Left lobe of liver (tissue), 2 donors: ENCODE data around the gene EPSTI1. TPM values are rescaled to one million over a fixed set of nuclear protein-coding genes. Genes with fewer than 3 reads are reported as not detected.
"Not testable (repeated sequence)": the region's sequence is repeated elsewhere in the genome, so short reads cannot be mapped to it uniquely, and the experiment has no call there.

Source experiments
- ATAC-seq: fragments of 200-7000 bp; cut with Tn5 transposase; one replicate; pipeline ENCODE4 v1.9.1; 2020; ENCODE audit warnings: mild to moderate bottlenecking, moderate library complexity
- DNase-seq: peaks from one replicate; pipeline ENCODE4 v3.0.0-alpha.2; 2020; ENCODE audit warnings: low spot score
- total RNA-seq: library from RNA; stranded (reverse); gene quantifications from one replicate; pipeline ENCODE4 v1.2.1, GENCODE V29; 2021
- donor health status: DM: no; HTN: no; CAD: no; lungs with moderate emphysema.
- donor health status: DM: no; HTN: yes; CAD: no.

The EPSTI1 gene, protein sequence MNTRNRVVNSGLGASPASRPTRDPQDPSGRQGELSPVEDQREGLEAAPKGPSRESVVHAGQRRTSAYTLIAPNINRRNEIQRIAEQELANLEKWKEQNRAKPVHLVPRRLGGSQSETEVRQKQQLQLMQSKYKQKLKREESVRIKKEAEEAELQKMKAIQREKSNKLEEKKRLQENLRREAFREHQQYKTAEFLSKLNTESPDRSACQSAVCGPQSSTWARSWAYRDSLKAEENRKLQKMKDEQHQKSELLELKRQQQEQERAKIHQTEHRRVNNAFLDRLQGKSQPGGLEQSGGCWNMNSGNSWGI
- 2.1 TPM for total RNA-seq

DNA sequence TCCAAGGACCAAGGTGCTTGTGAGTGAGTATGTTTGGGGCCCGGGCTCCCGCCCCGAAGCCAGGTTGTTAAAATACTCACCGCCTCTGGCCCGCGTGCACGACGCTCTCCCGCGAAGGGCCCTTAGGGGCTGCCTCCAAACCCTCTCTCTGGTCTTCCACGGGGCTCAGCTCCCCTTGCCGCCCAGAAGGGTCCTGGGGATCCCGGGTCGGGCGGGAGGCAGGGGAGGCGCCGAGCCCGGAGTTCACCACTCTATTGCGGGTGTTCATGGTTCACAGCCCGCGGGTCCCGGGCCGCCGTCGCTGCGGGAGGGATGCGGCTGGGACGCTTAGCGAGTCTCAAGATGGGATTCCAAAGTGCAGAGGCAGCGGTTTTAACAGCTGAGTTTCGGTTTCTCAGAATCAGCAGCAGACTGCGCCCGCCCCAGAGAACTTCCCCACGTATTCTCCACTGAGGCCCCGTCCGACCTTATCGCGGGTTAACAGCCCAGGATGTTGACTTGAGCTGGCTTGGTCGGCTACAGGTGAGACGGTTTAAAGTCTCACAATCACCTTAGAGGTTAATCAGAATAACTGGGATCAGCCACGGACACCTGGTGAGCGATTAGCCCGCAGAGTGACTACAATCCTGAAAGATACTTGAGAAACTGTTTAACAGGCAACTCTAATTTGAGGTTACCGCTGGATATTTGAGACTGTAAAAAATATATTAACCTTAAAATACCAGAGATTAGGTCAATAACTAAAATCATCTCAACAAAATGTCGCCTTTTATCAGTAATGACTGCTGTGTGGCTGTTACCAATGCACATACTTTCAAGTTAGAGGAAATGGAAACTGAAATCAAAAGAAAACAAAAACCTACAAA lies at the start of gene EPSTI1:
TSS of gene EPSTI1 (minus strand) at position 344 of the 866 bp plus-strand sequence. CDS start at position 268, 76 bp downstream.
- DNase-seq (peak; percentile 65), ATAC-seq (peak; percentile 94)

DNA sequence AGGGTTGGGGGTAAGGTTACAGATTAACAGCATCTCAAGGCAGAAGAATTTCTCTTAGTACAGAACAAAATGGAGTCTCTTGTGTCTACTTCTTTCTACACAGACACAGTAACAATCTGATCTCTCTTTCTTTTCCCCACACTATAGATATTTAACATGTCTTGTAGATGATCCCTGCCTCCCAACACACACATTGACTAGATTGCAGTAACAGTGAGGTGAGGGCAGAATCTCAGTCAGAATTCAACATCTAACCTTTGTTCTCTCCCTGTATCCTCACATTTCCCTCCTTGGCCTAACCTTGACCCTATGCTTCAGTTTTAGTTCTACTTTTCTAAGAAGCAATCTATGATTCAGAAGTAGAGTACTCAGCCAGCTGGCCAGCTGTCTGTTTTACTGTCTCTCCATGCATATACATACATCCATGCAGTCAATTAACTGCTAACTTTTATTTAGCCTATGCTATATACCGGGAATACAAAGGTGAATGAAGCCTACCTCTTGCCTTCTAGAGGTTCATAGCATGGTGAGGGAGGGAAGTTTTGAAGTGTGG lies 49.4 kb upstream of the EPSTI1 start:
- DNase-seq (no peak), ATAC-seq (no peak)

DNA sequence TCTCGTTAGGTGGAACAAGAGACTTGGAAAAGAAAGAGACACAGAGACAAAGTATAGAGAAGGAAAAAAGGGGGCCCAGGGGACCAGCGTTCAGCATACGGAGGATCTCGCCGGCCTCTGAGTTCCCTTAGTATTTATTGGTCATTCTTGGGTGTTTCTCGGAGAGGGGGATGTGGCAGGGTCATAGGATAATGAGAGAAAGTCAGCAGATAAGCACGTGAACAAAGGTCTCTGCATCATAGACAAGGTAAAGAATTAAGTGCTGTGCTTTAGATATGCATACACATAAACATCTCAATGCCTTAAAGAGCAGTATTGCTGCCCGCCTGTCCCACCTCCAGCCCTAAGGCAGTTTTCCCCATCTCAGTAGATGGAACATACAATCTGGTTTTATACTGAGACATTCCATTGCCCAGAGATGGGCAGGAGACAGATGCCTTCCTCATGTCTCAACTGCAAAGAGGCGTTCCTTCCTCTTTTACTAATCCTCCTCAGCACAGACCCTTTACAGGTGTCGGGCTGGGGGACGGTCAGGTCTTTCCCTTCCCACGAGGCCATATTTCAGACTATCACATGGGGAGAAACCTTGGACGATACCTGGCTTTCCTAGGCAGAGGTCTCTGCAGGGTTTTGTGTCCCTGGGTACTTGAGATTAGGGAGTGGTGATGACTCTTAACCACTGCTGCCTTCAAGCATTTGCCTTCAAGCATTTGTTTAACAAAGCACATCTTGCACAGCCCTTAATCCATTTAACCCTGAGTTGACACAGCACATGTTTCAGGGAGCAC lies 48.7 kb upstream of the EPSTI1 start:
- ATAC-seq, DNase-seq: not testable (repeated sequence)

DNA sequence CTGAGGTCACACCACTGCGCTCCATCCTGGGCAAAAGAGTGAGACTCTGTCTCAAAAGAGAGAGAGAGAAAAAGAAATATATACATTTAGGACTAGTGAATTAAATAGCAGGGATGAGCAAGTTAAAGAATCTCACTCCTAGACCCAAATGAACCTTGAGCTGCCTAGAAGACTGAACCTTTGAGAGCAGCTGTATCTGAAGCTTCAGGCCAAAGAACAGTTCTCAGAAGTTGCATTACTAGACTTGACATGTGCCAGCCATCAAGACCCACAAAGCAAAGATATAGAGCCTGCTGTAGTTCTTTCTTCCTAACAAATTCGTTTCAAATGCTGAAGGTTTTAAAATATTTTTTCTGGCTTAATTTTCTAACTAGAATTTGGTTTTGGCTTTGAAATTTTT lies 47.9 kb upstream of the EPSTI1 start:
- DNase-seq, result no peak

DNA sequence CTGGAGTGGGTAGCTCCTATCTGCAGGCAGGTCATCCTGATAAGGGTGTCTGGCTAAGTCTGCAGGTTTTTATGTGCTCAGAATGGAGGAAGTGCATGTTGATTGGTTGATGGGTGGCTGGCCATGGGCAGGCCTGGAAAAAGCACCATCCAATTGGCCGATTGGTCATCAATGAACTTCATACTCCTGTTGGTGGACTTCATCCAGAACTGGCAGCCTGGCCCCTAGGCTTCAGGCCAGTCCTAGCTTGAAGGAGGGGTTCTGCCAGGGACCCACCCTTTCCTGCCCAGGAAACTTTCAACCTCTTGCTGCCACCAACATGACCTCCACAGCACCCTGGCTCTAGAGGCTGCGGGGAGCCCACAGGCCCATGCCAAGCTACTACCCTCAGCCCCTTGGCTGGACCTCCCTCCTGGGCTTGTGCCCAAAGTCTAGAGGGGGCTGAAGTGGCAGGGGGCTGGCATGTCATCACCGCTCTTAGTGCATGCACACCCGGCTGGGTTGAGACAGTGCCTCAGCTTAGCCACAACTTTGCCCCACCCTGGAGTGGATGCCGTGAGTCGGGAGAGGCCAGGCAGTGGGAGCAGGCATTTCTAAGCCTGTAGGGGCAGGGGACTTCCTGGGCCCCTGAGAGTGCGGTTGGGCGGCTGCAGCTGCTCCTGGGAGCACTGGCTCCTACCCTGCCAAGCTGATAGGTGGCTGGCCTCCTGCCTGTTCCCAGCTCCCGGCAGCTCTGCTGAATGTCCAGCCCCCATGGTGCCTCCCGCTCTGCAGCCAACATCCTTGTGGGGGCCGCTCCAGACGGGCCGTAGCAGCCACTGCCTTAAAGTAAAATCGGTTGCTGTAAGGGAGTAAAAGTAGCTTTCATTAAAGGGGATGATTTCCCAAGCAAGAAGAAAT lies 44.6 kb upstream of the EPSTI1 start:
- DNase-seq, result no peak
- ATAC-seq, result peak; percentile 23

More for the DNA sequence above, 47.9 kb upstream of the EPSTI1 start:
- no peak for ATAC-seq

DNA sequence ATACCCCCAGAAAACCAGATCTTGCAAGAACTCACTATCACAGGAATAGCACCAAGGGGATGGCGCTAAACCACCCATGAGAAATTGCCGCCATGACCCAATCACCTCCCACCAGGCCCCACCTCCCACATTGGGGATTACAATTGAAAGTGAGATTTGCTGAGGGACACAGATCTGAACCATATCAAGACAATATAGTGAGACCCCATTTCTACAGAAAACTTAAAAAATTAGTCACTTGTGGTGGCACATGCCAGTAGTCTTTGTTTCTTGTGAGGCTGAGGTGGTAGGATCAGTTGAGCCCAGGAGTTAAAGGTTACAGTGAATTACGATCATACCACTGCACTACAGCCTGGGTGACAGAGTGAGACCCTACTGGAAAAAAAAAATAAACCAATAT lies 41.0 kb upstream of the EPSTI1 start:
- DNase-seq (no peak), ATAC-seq (no peak)

DNA sequence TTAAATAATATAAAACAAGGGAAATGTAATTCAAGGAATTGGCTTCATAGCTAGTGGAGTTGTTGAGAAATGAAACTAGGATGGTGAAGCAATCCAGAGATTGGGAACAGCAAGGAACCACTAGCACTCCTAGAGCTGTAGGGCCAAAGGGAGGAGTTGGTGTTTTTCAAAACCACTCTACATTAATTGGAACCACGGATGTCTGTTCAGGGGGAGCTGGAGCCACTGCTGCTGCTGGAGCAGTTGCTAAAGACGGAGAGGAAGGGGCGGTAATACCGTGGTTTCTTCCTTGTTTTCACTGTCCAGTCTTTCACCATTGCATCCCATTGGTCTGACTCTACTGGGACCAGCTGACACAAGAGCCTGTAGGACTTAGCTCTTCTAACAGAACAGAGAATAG lies 39.8 kb upstream of the EPSTI1 start:
- no peak for ATAC-seq
- DNase-seq, result no peak

DNA sequence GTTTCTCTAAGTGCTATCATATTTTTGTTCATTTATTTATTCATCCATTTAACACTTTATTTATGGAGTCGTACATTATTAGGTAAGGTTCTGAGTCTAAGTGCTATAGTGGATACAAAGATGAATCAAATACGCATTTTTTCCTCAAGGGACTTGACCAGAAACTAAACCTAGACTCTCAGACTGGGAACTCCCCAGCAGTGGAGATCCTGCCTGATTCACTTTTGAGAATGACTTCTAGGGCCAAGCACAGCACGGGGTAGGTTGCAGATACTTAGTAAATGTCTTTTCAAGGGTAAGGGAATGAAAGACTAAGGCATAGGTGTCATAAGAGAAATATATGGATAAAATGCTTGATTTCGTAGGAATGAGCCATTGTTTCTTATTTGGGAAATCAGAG lies 38.5 kb upstream of the EPSTI1 start:
- ATAC-seq, result no peak
- DNase-seq, result no peak

DNA sequence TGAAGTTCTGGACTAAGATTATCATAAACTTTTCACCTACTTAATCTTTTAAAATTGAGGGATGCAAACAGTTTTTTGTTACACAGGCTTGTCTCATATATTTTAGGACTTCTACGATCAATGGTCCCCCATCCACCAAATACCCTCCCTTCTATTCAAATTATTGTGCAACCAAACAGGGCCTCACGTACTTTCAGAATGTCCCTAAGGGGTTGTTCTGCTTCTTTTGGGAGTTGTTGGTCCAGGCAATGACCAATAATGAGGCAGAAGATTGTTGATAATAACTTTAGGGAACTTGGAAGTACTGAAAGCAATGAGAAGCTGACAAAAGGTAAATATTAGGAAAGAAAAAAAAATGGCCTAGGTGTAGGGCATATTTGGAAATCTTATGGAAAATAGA lies 34.2 kb upstream of the EPSTI1 start:
- no peak for DNase-seq
- no peak for ATAC-seq

DNA sequence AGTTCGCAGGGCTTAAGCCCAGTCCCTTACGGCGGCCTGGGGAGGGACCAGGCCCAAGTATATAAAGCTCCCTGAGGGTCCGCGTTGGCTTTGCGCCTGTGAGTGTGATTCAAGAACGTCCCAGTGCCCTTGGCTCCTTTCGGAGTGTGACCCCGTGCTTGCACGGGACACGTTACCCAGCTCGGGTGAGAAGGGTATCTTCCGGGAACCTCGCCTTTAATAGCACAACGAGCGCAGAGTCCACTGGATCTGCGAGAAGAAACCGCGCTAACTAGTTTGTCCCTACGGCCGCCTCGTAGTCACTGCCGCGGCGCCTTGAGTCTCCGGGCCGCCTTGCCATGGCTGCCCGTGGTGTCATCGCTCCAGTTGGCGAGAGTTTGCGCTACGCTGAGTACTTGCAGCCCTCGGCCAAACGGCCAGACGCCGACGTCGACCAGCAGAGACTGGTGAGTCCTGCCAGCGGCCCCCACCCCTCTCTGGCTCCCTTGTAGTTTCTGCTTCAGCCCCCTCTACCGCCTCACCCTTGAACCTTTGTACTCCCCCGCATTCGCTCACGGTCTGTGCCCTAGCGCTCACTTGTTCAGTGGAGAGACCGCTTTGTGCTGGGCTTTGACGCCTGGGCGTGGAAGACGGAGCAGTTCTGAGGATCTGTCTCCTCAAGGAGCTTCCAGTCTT lies 31.4 kb upstream of the EPSTI1 start, which contains the start of gene DNAJC15:
TSS of gene DNAJC15 (plus strand) at position 298 of the 675 bp plus-strand sequence. CDS start at position 339, 41 bp downstream.
- peak; percentile 94 for ATAC-seq
- DNase-seq, result peak; percentile 83

DNA sequence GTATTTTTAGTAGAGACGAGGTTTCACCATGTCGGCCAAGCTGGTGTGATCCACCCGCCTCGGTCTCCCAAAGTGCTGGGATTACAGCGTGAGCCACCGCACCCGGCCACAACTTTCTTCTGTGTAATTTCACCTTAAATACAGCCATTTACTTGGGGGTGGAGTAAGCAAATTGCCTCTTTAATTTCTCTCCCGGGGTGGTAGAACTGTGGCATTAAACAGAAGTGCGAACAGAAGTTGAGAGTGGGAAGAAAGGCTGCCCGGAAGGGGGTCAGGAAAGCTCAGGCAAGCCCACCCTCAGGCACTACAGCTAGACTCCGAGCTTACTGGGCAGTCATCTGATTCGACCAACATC lies 30.9 kb upstream of the EPSTI1 start:
- DNase-seq, result no peak
- no peak for ATAC-seq

DNA sequence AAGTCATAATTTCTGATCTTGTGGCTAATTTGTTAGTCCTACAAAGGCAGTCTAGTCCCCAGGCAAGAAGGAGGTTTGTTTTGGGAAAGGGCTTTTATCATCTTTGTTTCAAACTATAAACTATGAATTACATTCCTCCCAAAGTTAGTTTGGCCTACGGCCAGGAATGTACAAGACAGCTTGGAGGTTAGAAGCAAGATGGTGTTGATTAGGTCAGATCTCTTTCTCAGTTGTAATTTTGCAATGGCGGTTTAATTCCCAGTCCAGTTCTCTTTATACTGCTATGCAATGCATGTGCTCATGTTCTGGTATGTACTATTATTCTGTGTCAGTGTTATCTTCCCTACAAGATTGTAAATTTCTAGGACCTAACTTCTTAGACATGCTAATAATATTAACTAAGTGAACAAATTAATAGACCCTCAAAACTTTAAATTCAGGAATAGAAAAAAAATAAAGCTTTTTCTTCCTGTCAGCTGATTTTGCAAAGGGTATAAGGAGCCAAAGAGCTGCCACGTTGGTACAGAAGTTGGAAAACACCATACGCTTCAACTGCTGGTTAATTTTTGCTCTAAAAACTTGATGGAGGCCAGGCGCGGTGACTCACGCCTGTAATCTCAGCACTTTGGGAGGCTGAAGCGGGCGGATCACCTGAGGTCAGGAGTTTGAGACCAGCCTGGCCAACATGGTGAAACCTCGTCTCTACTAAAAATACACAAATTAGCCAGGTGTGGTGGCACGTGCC lies 30.1 kb upstream of the EPSTI1 start:
- DNase-seq, result no peak
- no peak for ATAC-seq

DNA sequence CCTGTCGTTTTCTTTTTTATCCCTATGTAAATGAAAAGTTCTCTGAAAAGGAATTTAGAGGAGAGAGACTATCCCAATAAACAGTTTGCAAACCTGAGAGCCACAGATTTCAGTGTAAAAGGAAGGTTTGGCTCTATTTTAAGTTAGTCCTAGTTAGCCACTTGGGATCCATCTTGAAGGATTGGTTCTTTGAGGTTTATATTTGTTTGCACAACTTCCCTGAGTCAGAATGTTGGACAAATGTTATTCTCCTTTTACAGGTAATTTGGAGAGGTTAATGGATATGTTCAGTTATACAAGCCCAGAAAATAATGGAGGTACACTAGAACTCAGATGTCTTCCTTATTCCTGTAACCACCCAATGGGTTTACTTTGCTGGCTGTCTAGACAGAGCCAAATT lies 28.8 kb upstream of the EPSTI1 start:
- ATAC-seq (no peak), DNase-seq (no peak)

DNA sequence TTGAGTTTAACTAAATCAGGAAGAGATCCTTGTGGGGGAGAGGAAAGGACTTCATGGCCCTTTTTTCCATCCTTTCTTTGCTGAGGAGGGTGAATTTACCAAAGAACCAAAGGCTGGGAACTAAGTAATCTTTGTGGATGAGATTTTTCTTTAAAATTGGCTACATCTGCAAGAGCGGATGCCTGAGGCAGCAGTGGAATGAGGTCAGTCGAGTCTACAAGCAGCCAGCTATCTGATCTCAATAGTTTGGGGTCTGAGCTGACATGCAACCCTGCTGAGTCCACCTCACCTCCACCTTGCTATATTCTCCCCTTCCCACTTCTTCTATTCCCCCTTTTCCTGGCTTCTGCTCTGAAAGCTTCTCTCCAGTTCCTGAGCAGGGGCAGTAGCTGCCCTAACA lies 27.8 kb upstream of the EPSTI1 start:
- DNase-seq, result no peak
- no peak for ATAC-seq

DNA sequence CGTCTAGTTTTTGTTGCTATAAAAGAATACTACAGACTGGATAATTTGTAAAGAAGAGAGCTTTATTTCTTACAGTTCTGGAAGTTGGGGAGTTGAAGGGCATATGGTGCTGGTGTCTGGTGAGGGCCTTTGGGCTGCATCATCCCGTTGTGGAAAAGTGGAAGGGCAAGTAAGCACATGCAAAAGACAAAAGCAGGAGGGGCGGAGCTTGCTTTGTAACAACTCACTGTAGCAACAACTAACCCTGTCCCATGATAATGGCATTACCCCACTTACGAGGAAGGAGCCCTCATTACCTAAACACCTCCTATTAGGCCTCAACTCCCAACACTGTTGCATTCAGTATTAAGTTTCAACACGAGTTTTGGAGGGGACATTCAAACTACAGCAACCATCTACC lies 24.2 kb upstream of the EPSTI1 start:
- DNase-seq (no peak), ATAC-seq (no peak)

DNA sequence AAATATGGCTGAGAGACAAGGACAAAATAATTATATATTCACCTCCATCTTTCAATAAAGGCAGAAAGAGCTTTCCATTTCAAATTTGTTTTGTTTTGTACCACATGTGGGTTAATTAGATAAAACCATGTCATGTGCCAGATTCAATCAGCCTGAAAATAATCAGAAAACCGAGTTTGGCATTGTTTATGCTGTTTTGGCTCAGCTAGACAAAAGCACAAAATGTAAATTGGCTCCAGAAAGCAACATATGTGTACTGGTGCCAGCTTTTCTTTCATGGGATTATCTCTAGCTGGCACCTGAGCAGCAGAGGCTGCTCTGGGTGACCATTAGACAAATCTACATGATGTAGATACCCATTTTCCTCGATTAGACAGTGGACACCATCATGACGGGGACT lies 22.1 kb upstream of the EPSTI1 start:
- ATAC-seq (no peak), DNase-seq (no peak)

DNA sequence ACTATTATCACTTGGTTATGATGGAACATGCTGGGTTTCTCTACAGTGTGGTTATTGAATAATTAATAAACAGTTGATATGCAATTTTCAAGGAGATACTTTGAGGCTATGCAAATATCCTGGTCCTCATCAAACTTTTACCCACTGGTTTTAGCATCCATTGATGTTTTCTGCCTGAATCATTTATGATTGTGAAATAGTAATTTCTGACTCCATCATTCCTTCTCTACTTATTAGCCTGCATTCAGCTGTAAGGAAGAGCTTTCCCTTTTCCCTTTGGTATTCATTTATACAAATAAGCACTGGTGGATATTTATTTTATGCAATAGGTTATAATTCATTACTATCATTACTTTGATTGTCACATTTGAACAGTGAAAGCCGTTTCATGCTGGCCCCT lies 17.5 kb upstream of the EPSTI1 start:
- DNase-seq (no peak), ATAC-seq (no peak)

DNA sequence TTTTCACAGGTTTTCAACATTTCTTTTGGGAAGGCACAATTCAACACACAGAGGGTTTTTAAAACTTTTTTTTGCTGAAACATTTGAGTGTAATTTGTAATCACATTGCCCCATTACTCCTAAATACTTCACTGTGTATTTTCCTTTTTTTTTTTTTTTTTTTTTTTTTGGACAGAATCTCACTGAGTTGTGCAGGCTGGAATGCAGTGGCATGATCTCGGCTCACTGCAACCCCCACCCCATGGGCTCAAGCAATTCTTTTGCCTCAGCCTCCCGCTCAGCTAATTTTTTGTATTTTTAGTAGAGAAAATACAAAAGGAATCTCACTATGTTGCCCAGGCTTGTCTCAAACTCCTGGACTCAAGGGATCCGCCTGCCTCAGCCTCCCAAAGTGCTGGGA lies 16.6 kb upstream of the EPSTI1 start:
- no peak for DNase-seq
- ATAC-seq, result no peak
